ENCODE data around the gene AMELX.

AMELX gene

GRCh38 chrX:11329021-11329420 is 35.8 kb downstream of the AMELX start:
- TF ChIP-seq CTCF (conservative IDR thresholded peaks at IDR 0.05): no peak
- peak overlapping the region; percentile 52; the same call in 1 of the 2 replicates for H3K27ac ChIP-seq

GRCh38 chrX:11331788-11332187 is 38.6 kb downstream of the AMELX start:
- TF ChIP-seq CTCF (conservative IDR thresholded peaks at IDR 0.05): no peak

GRCh38 chrX:11334165-11334564 is 41.0 kb downstream of the AMELX start:
- no peak for TF ChIP-seq CTCF (conservative IDR thresholded peaks at IDR 0.05)
- H3K27ac ChIP-seq: no peak overlapping the region

More at GRCh38 chrX:11331788-11332187, 38.6 kb downstream of the AMELX start:
- H3K27ac ChIP-seq: no peak overlapping the region

- TF ChIP-seq CTCF (conservative IDR thresholded peaks at IDR 0.05): no peak
- no peak overlapping the region for H3K27ac ChIP-seq
Measured at GRCh38 chrX:11336201-11336600, 43.0 kb downstream of the AMELX start.

- no peak for TF ChIP-seq CTCF (conservative IDR thresholded peaks at IDR 0.05)
- no peak overlapping the region for H3K27ac ChIP-seq
Measured at GRCh38 chrX:11337292-11338009, 44.2 kb downstream of the AMELX start.

GRCh38 chrX:11341274-11342201 is 48.3 kb downstream of the AMELX start:
- H3K27ac ChIP-seq: no peak overlapping the region
- TF ChIP-seq CTCF (conservative IDR thresholded peaks at IDR 0.05): no peak

GRCh38 chrX:11342673-11343072 is 49.5 kb downstream of the AMELX start:
- no peak overlapping the region for H3K27ac ChIP-seq

More at GRCh38 chrX:11342673-11343072, 49.5 kb downstream of the AMELX start:
- TF ChIP-seq CTCF (conservative IDR thresholded peaks at IDR 0.05): no peak

Measured in VCaP (cell line).